ENCODE results near the gene PADI2. TPM values are rescaled to one million over a fixed set of nuclear protein-coding genes. Genes with fewer than 3 reads are reported as not detected.

PADI2 gene
- polyA plus RNA-seq, 1 experiment = not detected

GRCh38 chr1:17023102-17023501 is 96.1 kb downstream of the PADI2 start:
- H3K4me3 ChIP-seq (ENCODE audit: low read depth, low read length) = no peak overlapping the region
- DNase-seq (ENCODE audit: low read depth, low spot score) = no peak
- CTCF ChIA-PET = interaction anchor here (1.1 to 2.2 kb wide), 2 partner anchors 63 to 402 kb away, joined by 3 to 8 read pairs; no protein-coding TSS in a partner anchor
- POLR2A ChIA-PET = no interaction called here
- no peaks in the 10 kb centered on the region for H3K27me3 ChIP-seq (ENCODE audit: control insufficient read depth, insufficient read depth, low read length)
- H3K27ac ChIP-seq (ENCODE audit: low read depth, low read length) = no peak overlapping the region
- no peaks in the 10 kb centered on the region for H3K9me3 ChIP-seq (ENCODE audit: control insufficient read depth, insufficient read depth, low read length)
- TF ChIP-seq CTCF (IDR thresholded peaks at IDR 0.05; ENCODE audit: low read depth, low read length) = no peak

- H3K27me3 ChIP-seq (ENCODE audit: control insufficient read depth, insufficient read depth, low read length) = no peaks in the 10 kb centered on the region
- TF ChIP-seq CTCF (IDR thresholded peaks at IDR 0.05; ENCODE audit: low read depth, low read length) = no peak
- no peak overlapping the region for H3K4me3 ChIP-seq (ENCODE audit: low read depth, low read length)
- no peak overlapping the region for H3K27ac ChIP-seq (ENCODE audit: low read depth, low read length)
- H3K9me3 ChIP-seq (ENCODE audit: control insufficient read depth, insufficient read depth, low read length) = no peaks in the 10 kb centered on the region
- CTCF ChIA-PET = interaction anchor here (0.8 kb wide), 1 partner anchor 13 kb away, joined by 3 read pairs; no protein-coding TSS in a partner anchor
- POLR2A ChIA-PET = no interaction called here
- no peak for DNase-seq (ENCODE audit: low read depth, low spot score)
Observed at GRCh38 chr1:17021896-17022295, 97.4 kb downstream of the PADI2 start.

DNA sequence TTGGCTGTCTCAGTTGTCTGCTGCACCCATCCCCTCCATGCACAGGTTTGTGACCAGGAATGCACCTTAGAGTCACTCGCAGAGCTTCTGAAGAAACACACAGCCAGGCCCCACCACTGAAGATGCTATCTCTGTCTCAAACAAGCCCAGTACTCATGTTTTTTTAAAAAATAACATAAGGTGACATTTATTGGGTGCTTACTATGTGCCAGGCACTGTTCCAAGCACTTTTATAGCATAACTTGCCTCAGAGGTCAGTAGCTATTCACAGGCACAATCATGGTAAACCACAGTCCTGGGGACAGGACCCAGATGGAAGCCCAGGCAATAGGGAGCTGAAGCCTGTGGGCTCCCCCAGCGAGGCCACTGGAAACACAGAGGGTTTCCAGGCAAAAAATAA is 98.7 kb downstream of the PADI2 start:
- H3K4me3 ChIP-seq (ENCODE audit: low read depth, low read length) = no peak overlapping the region
- H3K27me3 ChIP-seq (ENCODE audit: control insufficient read depth, insufficient read depth, low read length) = no peaks in the 10 kb centered on the region
- DNase-seq (ENCODE audit: low read depth, low spot score) = no peak
- POLR2A ChIA-PET = no interaction called here
- TF ChIP-seq CTCF (IDR thresholded peaks at IDR 0.05; ENCODE audit: low read depth, low read length) = no peak
- no peaks in the 10 kb centered on the region for H3K9me3 ChIP-seq (ENCODE audit: control insufficient read depth, insufficient read depth, low read length)
- H3K27ac ChIP-seq (ENCODE audit: low read depth, low read length) = no peak overlapping the region
- CTCF ChIA-PET = interaction anchor here (0.8 kb wide), 1 partner anchor 26 kb away, joined by 4 read pairs; no protein-coding TSS in a partner anchor

- no peaks in the 10 kb centered on the region for H3K27me3 ChIP-seq (ENCODE audit: control insufficient read depth, insufficient read depth, low read length)
- ChIA-PET CTCF (interaction anchor here (0.7 to 1.0 kb wide), 2 partner anchors 25 to 67 kb away, joined by 4 to 5 read pairs; no protein-coding TSS in a partner anchor), POLR2A (no interaction called here)
- no peak for DNase-seq (ENCODE audit: low read depth, low spot score)
- no peak for TF ChIP-seq CTCF (IDR thresholded peaks at IDR 0.05; ENCODE audit: low read depth, low read length)
- H3K27ac ChIP-seq (ENCODE audit: low read depth, low read length) = no peak overlapping the region
- no peaks in the 10 kb centered on the region for H3K9me3 ChIP-seq (ENCODE audit: control insufficient read depth, insufficient read depth, low read length)
- H3K4me3 ChIP-seq (ENCODE audit: low read depth, low read length) = no peak overlapping the region
Observed at GRCh38 chr1:17018849-17019248, 100.4 kb downstream of the PADI2 start.

GRCh38 chr1:17017435-17017834 is 101.8 kb downstream of the PADI2 start:
- ChIA-PET POLR2A (no interaction called here), CTCF (no interaction called here)
- H3K9me3 ChIP-seq (ENCODE audit: control insufficient read depth, insufficient read depth, low read length) = no peaks in the 10 kb centered on the region
- no peak for DNase-seq (ENCODE audit: low read depth, low spot score)
- TF ChIP-seq CTCF (IDR thresholded peaks at IDR 0.05; ENCODE audit: low read depth, low read length) = no peak
- H3K27me3 ChIP-seq (ENCODE audit: control insufficient read depth, insufficient read depth, low read length) = no peaks in the 10 kb centered on the region
- no peak overlapping the region for H3K27ac ChIP-seq (ENCODE audit: low read depth, low read length)
- H3K4me3 ChIP-seq (ENCODE audit: low read depth, low read length) = no peak overlapping the region

Other genes with a start within 250 kb of the PADI2 start
- under 0.01 TPM in 1 of 2 replicates, not detected in the other for gene RNU1-2, start 223.5 kb downstream of the PADI2 start, polyA plus RNA-seq (2011; rRNA removed)
- 3.9 and 4.2 TPM in 2 replicates for gene CROCC, start 197.5 kb downstream of the PADI2 start, polyA plus RNA-seq (2011; rRNA removed)
- 30.9 and 43.9 TPM in 2 replicates for gene MFAP2, start 138.8 kb downstream of the PADI2 start, polyA plus RNA-seq (2011; rRNA removed)
- 5.6 and 8.8 TPM in 2 replicates for gene ATP13A2, start 107.5 kb downstream of the PADI2 start, polyA plus RNA-seq (2011; rRNA removed)
- 206 and 232 TPM in 2 replicates for gene SDHB, start 65.4 kb downstream of the PADI2 start, polyA plus RNA-seq (2011; rRNA removed)
- not detected in 2 replicates for gene PADI1, start 85.7 kb upstream of the PADI2 start, polyA plus RNA-seq (2011; rRNA removed)
- 0.05 TPM in 1 of 2 replicates, not detected in the other for gene PADI3, start 129.6 kb upstream of the PADI2 start, polyA plus RNA-seq (2011; rRNA removed)
- not detected in 2 replicates for gene PADI4, start 188.7 kb upstream of the PADI2 start, polyA plus RNA-seq (2011; rRNA removed)